HG03342 (cell line): ENCODE measurements around the gene TMEM108.

Experiments used
- ATAC-seq: cut with Tn5 transposase; IDR thresholded peaks from one replicate; pipeline ENCODE4 v1.9.1; 2021; ENCODE audit warnings: mild to moderate bottlenecking, moderate library complexity; ENCODE audit not compliant: unreplicated experiment

The TMEM108 gene

DNA sequence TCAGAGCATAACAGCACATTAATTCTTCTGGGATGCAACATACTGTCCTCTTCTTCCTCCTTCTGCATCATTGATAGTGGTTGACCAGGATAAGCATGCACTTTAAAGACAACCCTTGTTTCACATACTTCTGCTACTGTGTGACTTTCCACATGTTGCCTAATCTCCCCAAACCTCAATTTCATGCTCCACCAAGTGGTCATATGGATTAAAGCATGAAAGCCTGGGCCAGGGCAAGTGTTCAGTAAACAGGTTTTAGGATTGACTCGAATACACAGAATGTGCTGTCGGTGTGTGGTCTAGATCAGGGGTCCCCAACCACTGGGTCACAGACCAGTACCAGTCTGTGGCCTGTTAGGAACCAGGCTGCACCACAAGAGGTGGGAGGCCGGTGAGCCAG, 339.2 kb downstream of the TMEM108 start:
- ATAC-seq = no peak

DNA sequence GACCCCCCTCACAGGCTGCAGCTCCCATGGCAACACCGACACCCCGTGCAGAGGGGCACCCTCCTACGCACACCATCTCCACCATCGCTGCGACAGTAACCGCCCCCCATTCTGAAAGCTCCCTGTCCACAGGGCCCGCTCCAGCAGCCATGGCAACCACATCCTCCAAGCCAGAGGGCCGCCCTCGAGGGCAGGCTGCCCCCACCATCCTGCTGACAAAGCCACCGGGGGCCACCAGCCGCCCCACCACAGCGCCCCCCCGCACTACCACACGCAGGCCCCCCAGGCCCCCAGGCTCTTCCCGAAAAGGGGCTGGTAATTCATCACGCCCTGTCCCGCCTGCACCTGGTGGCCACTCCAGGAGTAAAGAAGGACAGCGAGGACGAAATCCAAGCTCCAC, 341.7 kb downstream of the TMEM108 start:
- ATAC-seq = no peak

DNA sequence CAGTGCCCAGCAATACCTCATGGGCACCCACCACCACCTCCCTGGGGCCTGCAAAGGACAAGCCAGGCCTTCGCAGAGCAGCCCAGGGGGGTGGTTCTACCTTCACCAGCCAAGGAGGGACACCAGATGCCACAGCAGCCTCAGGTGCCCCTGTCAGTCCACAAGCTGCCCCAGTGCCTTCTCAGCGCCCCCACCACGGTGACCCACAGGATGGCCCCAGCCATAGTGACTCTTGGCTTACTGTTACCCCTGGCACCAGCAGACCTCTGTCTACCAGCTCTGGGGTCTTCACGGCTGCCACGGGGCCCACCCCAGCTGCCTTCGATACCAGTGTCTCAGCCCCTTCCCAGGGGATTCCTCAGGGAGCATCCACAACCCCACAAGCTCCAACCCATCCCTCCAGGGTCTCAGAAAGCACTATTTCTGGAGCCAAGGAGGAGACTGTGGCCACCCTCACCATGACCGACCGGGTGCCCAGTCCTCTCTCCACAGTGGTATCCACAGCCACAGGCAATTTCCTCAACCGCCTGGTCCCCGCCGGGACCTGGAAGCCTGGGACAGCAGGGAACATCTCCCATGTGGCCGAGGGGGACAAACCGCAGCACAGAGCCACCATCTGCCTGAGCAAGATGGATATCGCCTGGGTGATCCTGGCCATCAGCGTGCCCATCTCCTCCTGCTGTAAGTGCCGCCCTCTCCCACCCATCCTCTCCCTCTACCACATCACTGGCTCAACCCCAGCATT, 342.5 kb downstream of the TMEM108 start:
- no peak for ATAC-seq

DNA sequence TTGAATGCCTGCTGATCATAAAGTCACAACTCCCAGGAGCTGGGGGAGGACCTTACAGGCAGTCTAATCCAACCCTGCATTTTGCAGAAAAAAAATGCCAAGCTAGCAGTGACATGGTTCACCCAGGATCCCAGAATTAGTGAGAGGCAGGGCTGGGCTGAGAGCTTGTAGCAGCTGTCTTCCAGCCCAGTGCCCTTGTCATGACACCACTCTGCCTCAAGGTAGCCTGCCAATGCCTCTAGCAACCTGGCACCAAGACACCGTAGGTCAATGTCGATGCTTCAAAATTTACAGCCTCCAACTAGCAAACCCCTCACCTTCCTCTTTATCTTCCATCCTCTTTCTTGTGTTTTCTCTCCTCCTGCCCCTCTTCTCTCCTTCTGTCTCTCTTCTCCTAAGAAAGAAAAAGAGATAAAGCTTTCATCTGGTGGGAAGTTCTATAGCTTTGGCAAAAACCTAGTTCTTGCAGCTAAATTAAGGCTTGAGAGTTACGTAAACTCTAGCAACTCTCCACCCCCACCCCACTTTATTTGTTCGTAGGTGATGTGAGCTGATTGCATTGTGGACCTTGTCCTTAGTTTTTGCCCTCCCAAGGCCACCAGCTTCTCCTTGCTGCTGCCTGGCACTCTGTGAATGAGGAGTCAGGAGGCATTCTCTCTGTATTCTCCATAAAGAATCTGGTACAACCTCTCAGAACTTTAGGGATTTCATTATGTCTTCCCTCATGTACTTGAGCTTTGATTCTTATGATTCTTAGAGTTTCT, 343.3 kb downstream of the TMEM108 start:
- ATAC-seq = no peak

DNA sequence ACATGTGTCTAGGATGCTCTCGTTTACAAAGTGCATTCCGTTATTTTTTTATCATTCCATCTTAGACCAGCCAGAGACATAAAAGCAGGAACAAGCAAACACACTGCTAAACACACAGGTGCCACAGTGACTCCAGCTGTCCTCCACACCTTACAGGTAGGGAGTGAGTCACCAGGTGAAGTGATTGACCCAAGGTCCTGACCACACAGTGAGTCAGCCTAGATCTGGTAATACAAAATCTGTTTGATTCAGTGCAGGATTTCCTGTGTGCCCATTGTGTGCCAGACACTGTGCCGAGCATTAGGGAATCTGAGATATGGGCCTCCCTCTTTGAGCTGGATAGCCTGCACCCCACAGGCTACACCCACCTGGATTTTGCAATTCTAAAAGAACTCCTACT, 345.0 kb downstream of the TMEM108 start:
- no peak for ATAC-seq

DNA sequence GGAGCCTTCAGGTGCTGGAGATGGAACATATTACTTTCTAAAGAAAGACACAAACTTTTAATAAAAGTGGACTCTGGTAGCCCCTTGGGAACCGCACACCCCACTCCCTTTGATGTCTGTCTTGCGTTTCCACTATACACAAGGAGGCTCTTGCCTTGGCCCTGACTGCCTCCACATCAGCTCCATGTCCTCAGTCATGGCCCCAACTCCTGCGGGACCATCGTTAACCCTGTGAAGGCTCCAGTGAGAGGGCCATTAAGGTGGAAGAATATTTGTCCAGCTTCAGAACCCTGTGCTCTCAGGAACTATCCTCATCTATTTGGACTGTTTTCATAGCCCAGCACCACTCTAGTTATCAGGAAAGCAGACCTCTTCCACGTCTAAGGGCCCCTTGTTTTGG, 345.6 kb downstream of the TMEM108 start:
- ATAC-seq = no peak

DNA sequence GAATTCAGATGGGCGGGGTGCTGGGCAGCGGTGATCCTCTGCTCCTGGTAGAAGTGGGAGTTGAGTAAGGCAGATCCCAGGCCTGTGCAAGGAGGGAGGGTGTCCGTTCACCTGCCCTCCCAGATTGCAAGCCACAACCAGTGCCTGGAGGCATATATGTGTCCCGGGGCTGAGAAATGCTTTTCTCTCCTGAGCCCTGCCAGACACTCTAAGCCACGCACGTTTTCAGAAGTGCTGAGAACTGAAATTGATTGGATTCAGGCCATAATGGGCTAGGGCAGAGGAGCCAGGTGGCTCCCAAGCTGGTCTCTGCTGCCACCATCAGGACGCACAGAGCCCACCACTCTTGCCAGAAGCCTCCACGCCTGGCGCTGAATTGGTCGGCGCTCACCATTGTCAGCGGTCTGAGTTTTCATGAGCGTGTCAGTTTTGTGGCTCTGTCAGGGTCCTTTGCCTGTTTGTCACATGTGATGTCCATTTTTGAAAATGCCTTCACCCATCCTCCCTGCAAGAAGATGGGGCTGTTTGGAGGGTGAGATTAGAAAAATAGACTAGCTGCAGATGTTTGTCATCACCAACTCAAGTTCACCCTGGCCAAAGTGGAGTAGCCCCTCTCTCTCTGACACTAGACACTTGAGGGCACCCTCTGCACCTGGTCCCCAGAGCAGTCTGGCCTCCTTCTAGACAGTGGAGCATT, 346.3 kb downstream of the TMEM108 start:
- peak; percentile 73 for ATAC-seq

DNA sequence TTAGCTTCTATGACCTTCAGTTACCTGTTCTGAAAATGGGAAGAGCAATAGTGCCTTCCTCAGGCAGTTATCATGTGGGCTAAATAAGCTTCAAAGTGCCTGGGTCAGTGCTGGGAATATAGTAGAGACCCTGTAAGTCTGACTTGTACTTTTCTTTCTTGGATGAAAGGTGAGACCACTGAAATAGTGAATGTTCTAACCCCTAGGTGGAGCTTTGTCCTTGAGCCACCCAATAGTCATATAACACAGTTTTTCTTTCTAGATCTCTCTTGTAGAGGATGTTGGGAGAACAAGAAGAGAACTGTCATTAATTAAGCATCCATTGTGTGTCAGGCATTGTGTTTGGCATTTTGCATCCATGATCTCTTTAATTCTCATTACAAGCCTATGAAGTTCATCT, 348.7 kb downstream of the TMEM108 start:
- no peak for ATAC-seq

DNA sequence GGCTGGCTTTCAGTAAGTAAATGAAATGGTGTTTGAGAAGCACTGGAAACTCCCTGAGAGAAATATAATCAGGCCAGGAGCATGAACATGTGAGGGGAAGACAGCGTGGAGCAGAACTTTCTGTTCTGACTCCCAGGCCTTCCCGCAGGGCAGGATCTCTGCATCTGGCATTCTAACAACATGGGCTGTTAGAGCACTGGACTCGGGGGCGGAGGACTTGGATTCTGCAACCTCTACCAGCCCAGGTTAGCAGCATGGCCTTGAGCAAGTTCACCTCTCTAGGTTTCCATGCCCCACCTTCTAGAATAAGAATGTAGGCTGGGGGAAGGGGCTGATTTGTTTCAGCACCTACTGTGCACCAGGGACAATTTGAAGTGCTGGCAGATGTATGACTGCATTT, 349.1 kb downstream of the TMEM108 start:
- no peak for ATAC-seq

DNA sequence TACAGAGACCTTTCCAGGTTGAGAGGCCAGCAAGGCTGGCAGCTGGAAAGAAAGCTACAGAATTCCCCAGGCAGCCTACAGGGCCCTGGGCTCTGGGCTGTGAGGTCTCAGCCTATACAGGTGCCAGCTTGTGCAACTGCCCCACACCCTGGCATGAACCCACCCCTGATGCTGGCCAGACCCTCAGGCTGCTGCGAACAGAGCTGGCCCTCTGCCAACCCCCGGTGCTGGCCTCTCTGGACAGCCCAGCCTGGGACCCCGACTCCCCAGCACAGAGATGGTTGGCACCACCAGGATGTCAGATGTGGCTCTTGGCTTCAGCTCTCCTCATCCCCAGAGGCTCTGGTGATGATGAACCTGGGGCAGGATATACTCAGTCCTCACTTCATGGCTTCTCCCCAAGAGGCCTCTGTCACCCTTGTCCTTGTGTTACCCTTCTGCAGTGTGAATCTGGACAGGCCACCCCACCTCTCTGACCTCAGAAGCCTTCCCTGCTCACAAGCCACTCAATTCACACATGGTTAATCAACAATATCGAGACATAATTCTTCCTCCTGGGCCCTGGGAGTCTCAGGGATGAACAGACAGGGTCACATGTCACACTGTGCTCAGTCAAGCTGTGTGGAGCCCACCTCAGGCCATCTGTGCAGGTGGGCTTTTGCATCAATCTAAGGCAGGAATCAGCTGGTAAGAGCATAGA, 350.7 kb downstream of the TMEM108 start:
- no peak for ATAC-seq

DNA sequence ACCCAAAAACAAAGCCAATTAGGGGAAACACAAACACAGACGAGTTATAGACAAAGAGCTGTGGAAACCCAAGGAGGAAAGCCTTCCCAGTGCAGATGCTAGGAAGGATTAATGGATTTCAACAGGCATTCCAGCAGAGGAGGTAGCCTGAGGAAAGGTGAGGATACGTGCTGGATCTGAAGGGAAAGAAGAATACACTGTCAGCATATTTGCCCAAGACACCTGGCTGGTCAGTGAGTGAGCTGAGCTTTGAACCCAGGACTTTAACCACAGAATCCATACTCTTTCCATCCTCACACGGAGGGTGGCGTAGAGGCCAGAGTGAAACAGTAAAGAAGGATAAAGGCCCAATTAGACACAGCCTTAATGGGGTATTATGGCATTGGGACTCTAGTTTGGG, 352.5 kb downstream of the TMEM108 start:
- no peak for ATAC-seq

DNA sequence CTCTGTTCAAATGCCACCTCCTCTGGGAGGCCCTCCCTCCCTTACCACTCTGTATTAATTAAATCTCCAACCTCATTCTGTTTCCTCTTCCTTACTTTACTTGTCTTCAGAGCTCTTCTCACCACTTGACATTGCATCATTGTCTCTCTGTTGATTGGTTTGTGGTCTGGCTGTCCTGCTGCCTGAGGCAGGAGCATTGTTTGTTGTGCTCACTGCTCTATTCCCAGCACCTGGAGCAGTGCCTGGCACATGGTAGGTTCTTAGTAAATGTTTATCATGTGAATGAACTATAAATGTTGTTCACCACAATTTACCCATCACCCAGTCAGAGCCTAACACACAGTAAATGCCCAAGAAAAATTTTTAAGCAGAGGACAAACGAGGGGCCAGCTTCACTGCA, 355.0 kb downstream of the TMEM108 start:
- no peak for ATAC-seq

DNA sequence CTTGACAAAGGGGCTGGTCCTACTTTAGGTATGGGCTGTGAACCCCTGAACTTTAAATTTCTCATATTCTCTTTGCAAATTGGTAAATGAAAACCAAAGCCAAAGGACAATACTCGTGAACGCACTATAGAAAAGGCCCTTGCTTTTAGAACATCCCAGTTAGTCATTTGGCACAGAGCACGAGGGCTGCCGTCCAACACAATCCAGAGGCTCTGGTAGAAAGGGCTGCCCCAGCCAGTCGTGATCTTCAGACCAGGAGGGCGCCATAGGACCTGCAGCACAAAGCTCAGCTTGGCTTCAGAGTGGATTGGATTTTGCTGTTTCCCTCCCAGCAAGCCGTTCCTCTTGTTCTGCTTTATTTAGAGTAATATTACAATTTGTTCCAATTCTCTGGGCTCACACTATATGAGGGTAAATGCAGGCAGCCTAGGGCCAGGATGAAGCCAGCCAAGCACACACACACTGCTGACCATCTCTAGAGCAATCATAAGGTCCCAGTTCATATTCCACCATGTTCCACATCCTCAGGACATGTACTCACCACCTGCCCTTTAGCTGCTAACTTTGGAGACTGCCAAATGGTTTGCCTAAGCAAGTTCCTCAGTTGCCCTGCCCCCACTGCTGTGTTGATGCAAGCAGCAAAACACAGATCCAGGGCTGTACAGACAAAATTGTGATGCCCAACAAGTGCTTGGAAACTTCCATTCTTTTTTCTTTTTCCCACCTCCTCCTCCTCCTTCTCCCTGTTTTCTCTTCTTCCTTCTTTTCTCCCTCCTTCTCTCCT, 355.7 kb downstream of the TMEM108 start:
- ATAC-seq = no peak

DNA sequence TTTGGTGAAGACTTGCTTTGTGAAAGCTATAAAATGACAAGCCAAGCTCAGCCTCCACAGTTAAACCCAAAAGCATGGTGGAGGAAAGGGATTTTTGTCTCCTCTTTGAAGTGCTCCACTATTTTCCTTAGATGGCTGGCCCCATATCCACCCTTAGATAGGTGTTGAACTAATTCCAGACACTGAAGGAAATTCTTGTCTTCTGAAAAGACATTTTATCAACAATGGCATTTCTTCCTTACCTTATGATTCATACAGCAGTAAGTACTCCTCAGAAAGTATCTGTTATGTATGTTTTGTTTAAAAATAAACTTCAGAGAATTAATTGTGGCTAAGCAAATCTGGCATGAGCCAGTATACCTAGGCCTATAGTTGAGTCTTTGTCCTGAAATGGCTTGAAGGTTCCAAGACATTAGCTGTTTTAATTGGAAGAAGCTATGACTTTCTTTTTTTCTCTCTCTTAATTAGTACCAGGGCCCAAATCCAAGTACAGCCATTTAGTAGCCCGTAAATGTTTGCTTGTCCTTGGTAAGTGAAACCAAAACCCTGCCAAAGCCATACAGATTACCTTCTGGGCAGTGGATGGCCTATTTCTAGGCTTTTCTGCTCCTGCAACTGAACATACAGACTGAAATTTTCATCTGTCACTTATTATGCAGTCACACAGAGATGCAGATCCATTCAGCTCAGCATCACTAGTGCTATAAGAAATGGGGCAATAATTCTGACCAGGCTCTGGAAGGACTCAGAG, 356.5 kb downstream of the TMEM108 start:
- ATAC-seq = no peak

DNA sequence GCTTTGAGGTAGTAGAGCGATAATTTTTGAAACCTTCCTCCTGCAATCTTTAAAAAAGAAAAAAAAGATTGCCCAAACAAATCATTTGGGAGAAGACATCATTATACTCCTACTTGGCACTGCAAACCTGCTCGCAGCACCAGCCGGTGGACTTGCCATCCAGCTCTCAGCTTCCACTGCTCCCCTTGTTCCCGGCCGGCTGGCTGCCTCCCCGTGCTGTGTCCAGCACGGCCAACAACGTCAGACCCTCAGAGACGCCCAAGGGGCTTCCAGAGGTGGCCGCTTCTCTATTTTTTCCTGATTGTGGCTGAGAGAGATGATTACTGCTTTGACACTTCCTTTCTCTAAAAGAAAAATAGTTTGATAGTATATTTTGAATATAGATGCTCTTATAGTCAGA, 358.7 kb downstream of the TMEM108 start:
- ATAC-seq = no peak

DNA sequence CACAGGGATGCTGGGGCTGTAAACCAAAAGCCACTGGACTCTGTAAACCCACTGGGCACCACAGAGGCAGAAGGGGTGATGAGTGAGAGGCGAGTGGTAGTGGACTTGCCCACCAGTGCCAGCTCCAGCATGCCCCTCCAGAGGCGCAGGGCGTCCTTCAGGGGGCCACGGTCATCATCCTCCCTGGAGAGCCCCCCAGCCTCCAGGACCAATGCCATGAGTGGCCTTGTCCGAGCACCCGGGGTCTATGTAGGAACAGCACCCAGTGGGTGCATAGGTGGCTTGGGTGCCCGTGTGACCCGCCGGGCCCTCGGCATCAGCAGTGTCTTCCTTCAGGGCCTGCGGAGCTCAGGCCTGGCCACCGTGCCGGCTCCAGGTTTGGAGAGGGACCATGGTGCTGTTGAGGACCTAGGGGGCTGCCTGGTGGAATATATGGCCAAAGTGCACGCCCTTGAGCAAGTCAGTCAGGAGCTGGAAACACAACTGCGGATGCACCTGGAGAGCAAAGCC, 361.9 kb downstream of the TMEM108 start, which contains the start of gene BFSP2:
TSS of gene BFSP2 (plus strand) at position 51 of the 510 bp plus-strand sequence. CDS start at position 79, 28 bp downstream.
- ATAC-seq = no peak

DNA sequence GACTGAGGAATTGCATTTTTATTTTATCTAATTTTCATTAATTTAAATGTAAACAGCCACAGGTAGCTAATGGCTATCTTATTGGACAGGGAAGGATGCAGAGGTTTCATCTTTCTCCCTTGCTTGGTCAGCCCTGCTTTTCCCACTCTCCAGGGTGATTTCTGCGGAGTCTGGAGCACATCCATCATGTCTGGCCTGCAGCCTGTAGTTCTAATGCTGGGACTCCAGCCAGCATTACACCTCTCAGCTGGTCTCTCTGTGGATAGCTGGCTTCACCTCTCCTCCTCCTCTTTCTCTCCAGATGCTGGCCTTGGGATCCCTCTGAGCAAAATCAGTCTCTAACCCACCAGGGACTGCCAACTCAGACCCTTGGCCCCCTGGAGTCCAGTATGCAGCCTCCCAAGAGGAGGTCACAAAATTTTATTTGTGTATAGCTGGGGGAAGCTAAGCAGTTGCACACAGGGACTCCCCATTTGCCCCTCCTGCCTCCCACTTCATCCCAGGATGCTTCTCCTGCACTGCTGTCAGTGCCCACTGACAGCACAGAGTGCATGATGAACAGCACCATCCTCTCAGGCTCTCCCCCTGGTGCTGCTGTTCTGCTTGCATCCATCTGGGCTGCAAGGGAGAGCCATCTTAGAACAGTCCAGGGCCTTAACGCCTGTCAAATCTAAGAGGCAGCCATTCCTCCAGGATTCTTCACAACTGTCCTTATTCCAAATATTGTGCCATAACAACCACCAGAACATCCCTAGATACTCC, 363.4 kb downstream of the TMEM108 start:
- no peak for ATAC-seq

DNA sequence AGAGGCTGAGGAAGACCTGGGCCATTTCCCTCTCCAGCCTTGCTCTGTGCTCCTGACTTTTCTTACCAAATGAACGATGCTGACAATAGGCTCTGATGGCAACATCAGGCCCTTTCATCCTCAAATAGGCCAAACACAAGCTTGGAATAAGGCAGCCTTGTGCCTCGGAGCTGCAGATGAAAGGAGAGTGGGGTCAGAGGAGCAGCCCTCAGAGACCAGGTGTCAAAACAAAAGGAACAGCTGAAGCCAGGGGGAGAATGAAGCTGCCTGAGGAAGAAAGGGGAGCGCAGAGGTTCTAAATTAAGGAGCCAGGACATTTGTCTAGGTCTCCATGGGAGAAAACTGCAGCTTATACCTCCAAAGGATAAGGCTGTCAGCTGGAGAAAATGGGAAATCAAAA, 366.7 kb downstream of the TMEM108 start:
- ATAC-seq = no peak

DNA sequence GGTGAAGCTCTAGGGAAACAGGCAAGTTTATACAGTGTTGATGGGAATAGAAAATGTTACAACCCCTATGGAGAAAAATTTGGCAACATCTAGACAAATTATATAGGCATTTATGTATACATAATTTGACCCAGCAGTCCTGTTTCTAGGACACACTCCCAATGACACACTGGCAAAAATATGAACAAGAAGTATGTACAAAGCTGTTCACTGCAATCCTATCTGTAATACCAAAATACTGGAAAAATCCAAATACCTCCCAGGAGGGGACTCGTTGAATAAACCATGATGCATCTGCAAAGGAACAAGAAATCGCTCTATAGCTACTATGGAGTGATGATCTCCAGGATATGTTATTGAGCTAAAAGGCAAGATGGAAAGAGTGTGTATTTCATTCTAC, 370.2 kb downstream of the TMEM108 start:
- no peak for ATAC-seq
